Measurements from ENCODE around the gene C8B.

DNA sequence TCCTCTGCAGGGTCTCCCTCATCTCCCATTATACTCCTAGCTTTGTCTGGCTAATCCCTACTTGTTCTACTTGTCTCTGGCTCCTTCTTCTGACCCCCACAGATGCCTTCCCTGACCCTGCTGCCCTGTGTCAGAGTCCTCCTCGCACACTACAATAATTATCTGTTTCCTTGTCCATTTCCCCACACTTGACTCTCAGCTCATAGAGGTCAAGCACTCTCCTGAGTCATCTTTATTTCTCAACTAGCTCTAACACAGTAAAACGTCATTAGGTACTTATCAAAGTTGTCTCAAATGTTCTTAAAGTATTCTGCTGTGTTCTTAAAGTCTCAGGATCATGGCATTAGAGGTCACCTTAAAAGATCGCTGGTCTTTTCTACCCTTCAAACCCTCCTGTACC, 64.1 kb downstream of the C8B start:
- TF ChIP-seq, protein P1, sequence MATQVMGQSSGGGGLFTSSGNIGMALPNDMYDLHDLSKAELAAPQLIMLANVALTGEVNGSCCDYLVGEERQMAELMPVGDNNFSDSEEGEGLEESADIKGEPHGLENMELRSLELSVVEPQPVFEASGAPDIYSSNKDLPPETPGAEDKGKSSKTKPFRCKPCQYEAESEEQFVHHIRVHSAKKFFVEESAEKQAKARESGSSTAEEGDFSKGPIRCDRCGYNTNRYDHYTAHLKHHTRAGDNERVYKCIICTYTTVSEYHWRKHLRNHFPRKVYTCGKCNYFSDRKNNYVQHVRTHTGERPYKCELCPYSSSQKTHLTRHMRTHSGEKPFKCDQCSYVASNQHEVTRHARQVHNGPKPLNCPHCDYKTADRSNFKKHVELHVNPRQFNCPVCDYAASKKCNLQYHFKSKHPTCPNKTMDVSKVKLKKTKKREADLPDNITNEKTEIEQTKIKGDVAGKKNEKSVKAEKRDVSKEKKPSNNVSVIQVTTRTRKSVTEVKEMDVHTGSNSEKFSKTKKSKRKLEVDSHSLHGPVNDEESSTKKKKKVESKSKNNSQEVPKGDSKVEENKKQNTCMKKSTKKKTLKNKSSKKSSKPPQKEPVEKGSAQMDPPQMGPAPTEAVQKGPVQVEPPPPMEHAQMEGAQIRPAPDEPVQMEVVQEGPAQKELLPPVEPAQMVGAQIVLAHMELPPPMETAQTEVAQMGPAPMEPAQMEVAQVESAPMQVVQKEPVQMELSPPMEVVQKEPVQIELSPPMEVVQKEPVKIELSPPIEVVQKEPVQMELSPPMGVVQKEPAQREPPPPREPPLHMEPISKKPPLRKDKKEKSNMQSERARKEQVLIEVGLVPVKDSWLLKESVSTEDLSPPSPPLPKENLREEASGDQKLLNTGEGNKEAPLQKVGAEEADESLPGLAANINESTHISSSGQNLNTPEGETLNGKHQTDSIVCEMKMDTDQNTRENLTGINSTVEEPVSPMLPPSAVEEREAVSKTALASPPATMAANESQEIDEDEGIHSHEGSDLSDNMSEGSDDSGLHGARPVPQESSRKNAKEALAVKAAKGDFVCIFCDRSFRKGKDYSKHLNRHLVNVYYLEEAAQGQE (IDR thresholded peaks at IDR 0.05; ENCODE audit: insufficient read depth in 1 of 2, low read depth in 2 of 2, low read length in 2 of 2), result no peak
- TF ChIP-seq POLR2AphosphoS5 (IDR thresholded peaks at IDR 0.05; ENCODE audit: low read depth, low read length), result no peak
- no peak for TF ChIP-seq TAF1 (IDR thresholded peaks at IDR 0.05; ENCODE audit: borderline replicate concordance, insufficient read depth, low read length)
- no peak for TF ChIP-seq SIN3A (IDR thresholded peaks at IDR 0.05; ENCODE audit: borderline replicate concordance, insufficient read depth, low read length)
- no peak for TF ChIP-seq FOXP2 (optimal IDR thresholded peaks at IDR 0.05; ENCODE audit: borderline replicate concordance, extremely low read depth, extremely low read length, insufficient read depth)
